ENCODE data around the gene CTXN3.
"Not testable (repeated sequence)": the region's sequence is repeated elsewhere in the genome, so short reads cannot be mapped to it uniquely, and the experiment has no call there.

Gene CTXN3

DNA sequence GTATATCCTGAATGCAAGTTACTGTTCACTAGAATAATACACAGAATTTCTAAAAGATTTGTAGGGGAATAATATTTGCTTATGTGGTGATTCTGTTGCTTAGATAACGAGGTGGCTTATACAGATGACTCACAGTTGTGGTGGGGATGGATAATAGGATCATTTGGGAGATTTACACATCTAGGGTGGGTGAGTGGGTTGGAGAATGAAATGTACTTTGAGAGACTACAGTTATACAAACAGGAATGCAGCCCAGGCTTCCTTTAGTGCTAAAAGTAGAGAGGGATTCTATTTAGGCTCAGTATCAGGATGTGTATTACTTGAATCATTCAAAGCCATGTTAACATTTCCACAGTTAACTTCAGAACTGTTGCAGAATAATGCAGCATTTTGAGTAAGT, 1.8 kb downstream of the CTXN3 start:
- no peak for DNase-seq (ENCODE audit: low read depth in 2 of 2)

DNA sequence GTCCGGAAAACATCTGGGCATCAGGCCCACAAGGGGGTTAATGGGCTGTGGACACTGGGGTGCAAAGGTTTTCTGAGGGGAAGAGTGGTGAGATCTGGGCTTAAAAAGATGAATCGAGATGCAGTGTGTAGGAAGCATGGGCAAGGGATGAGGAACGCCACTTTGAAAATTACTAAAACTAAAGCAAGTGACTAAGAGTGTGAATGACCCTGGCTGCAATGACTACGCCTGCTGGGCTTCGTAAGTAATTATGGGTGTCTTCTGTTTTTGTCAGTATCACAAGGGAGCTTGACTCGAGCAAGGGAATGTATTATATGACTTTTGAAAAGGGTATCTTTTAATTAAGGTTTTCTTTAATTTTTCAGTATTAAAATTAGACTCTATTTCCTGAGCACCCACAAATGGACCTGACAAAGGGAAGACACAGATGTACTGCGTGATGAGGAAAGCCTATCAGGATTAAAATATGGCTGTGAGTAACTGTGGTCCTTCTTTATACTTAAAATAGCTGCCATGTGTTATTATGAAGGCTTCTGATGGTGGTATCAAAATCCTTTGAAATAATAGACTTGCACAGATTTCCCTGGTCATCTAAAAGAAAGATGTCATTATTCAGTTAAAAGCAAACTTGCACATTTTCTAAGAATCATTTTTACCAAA, 4.2 kb downstream of the CTXN3 start:
- DNase-seq (ENCODE audit: low read depth in 2 of 2), result no peak

DNA sequence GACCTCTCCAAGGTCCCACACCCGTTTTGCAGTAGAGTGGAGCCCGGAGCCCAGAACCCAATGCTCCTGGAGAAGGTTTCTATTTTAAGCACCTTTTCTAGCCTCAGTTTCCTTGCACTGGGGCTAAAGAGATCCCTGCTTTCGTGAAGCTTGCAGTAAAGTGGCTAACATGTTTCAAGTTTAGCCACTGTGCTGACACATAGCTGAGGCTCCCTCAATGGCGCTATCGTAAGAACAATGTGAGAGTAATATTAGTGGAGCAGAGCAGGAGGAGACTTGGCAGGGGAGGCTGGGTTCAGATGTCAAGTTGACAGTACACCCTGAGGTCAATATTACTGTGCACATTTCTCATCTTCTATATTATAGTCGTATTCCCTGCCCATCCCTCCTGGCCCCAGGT, 7.9 kb downstream of the CTXN3 start:
- no peak for DNase-seq (ENCODE audit: low read depth in 2 of 2)

DNA sequence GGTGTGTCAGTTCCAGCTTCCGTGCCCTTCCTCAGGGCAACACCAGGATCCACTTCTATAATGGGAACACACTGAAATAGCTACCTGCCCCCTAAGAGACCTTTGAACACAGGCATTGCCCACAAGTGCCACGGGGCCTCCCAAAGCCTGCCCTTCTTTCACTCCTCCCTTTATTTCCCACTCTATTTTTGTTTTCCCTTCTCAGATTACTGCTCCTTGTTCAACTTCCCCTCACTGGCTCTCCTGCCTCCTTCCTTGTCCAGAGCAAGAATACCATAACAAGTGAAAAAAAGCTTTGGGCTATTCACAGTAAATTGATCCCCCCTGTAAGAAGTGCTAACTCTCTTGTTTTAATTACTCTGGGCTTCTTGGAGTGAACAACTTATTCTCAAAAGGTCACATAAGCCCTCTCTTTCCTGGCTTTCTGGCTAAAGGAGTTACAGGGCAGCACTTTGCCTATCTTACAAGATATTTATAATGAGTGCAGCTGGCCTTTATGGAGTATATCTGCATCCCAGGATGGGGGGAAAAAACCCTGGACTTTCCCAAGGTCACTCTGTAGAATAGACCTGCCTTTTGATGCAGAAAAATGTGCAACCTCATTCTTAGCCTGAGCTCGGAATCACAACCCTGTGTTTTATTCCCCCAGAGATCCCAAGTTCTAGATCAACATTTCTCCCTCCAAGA, 11.3 kb downstream of the CTXN3 start:
- no peak for DNase-seq (ENCODE audit: low read depth in 2 of 2)

DNA sequence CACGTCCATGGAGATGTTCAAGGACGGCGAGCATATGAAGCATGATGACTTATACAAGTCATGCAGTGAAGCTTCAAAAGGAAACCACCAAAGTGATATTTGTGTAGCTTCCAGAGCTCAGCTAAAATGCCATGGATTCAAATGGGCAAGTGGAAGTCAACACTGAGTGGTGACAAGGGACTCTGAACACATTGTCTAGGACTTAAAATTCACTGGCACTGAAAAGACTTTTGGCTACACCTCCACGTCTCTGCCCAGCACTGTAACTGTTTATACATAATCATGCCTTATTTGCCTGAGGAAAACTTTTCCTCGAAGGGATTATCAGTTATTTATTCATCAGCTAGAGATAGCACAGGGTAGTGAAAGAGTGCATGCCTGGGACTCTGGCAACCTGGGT, 15.2 kb downstream of the CTXN3 start:
- no peak for DNase-seq (ENCODE audit: low read depth in 2 of 2)

DNA sequence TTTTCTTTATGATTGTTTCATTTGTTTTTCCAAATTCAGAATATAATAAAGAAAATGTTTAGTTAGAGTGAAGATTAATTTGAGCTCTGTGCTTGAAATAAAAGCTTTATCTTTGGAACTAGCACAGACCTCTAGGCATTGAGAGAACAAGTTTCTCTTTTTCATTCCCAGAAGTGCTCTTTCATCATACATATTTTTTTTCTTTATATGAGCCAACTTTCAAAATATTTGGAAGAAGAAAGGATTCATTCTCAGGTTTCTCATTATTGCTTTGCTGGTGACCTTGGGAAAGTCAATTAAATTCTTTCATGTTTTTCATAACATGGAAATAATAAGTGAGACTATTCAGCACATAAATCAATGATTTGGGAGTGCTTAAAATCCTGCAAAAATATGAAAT, 16.8 kb downstream of the CTXN3 start:
- no peak for DNase-seq (ENCODE audit: low read depth in 2 of 2)

DNA sequence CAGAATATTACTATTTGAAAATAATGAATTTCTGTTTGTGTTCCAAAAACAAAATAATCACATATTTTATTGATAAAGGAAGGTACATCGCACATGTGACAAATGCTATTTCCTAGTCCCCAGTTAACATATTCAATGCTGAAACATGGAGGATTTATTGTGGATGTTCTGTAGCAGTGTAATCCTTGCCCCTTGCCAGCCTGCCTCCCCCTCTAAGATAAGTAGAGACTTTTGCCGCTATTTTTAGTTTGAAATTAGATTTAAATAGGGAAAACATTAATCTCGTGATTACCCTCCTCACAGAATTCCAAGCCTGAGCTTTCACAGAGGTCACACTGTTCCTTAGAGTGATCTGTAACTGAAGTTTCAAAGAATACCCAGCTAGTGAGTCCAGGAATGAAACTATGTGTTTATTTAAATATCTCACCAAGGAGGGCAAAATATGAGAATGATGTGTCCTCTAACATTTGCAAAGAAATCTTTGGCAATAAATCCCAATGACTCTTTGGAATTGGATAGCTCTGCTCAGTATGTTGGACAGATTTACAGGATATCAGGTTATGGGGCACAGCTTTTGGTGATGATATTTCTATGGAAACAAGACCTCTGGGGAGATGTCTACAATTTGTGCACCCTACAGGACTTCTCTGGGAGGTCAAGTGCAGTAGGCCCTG, 17.3 kb downstream of the CTXN3 start:
- no peak for DNase-seq (ENCODE audit: low read depth in 2 of 2)

DNA sequence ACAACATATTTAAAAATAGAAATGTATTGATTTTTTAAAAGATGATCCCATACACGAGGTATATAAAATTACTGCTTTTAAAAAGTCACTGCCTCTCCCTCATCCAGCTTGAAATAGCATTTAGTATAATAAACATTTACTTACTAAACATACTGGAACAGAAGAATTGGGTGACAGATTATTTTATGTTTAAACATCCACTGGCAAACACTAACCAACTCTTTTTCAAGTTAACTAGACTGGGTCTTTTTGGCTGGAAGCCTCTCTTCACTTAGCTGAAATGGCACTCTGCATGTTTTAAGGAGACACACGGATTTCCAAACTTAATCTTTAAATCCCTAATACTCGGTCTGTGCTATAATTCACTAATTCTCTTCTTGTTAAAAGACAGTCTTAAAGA, 19.0 kb downstream of the CTXN3 start:
- no peak for DNase-seq (ENCODE audit: low read depth in 2 of 2)

DNA sequence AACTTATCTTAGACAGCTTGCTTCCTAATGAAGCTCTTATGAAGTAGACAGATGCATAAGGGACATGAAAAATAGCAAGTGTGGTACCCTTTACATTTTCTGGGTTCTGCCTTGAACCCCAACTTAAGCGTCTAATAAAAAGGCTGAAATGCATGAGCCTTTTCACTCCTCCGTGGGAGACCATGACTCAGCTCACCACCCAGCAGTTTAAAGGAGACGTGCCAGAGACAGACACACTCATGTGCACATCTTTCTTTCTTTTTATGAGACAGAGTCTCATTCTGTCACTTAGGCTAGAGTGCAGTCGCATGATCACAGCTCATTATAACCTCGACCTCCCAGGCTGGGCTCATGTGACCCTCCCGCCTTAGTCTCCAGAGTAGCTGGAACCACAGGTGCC, 22.3 kb downstream of the CTXN3 start:
- DNase-seq (ENCODE audit: low read depth in 2 of 2), result no peak

DNA sequence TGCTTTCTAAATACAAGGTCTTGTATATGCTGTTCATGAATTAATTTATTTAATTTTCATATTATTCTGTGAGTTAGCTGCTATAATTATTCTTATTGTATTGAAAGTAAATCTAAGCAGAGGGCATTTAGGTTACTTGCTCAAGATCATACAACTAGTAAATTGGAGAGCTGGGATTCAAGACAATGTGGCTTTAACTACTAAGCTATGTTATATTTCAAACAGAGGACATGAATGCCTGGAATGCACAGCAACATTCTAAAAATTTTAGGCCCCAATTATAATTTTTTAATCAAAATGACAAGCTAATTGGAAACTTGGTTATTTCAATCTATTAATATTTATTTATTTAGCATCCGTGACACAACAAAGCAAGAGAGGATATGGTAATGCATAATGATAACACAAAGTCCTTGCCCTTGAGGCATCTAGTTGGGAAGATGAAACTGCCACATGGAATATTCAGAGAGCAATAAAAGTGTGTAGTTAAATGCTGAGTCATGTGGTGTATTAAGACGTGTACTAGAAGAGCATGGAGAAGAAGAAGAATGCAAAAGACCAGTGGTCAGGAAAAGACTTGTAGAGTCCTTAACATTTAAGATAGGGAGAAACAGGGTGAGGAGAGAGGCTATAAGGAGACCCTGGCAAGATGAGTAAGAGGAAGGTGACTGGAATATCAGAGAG, 24.4 kb downstream of the CTXN3 start:
- no peak for DNase-seq (ENCODE audit: low read depth in 2 of 2)

DNA sequence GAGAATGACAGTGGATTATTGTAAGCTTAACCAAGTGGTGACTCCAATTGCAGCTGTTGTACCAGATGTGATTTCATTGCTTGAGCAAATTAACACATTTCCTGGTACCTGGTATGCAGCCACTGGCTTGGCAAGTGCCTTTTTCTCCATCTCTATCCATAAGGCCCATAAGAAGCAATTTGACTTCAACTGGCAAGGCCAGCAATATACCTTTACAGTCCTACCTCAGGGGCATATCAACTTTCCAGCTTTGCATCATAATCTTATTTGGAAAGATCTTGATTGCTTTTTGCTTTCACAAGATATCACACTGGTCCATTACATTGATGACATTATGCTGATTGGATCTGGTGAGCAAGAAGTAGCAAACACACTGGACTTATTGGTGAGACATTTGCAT, 28.1 kb downstream of the CTXN3 start:
- DNase-seq (ENCODE audit: low read depth in 2 of 2), result not testable (repeated sequence)

DNA sequence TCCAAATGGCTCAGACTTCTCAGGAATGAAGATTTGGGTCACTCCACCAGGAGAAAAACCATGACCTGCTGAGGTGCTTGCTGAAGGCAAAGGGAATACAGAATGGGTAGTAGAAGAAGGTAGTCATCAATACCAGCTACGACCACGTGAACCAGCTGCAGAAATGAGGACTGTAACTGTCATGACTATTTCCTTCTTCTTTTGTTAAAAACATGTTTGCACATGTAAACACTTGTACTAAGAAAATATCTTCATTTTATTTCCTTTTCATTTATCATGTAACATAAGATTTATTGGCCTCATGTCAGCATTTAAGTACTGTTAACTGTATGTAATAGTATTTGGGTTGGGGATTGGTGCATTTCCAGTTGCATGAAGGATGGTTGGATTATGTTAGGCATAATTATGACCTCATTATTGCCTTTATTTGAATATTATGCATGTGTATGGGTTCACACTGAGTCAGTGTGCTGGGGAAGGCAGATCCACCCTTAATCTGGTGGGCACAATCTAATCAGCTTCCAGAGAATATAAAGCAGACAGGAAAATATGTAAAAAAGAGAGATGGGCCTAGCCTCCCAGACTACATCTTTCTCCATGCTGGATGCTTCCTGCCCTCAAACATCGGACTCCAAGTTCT, 30.9 kb downstream of the CTXN3 start:
- not testable (repeated sequence) for DNase-seq (ENCODE audit: low read depth in 2 of 2)

DNA sequence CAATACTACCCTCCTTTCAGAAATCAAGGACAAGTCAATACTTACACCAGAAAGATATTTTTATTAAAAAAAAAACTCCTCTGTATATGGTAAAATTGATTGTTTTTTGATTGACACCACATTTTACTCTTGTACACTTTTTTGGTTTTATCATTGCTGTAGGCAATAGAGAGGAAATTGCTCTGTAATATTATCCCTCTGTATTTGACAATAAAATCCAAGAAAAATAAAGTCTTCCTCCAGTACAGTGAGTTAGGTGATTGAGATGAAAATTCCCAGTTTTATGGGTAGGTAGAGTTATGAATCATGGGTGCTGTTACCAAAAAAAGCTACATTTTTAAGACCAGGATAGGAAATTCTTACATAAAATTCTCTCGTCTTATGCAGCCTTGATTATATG, 31.7 kb downstream of the CTXN3 start:
- no peak for DNase-seq (ENCODE audit: low read depth in 2 of 2)

DNA sequence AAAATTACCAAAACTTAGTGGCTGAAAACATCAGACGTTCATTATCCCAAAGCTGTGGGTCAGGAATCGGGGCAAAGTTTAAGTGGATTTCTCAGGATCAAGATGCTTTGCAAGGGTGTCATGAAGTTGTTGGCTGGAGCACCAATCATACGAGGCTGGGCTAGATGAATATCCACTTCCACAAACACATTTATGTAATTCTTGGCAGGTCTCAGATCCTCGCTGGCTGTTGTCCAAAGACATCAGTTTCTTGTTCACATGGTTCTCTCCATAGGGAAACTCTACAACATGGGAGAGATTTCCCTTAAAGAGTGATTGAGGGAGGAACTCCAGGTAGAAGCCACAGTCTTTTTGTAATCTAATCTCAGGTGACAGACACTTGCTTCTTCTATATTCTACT, 34.1 kb downstream of the CTXN3 start:
- DNase-seq (ENCODE audit: low read depth in 2 of 2), result no peak

DNA sequence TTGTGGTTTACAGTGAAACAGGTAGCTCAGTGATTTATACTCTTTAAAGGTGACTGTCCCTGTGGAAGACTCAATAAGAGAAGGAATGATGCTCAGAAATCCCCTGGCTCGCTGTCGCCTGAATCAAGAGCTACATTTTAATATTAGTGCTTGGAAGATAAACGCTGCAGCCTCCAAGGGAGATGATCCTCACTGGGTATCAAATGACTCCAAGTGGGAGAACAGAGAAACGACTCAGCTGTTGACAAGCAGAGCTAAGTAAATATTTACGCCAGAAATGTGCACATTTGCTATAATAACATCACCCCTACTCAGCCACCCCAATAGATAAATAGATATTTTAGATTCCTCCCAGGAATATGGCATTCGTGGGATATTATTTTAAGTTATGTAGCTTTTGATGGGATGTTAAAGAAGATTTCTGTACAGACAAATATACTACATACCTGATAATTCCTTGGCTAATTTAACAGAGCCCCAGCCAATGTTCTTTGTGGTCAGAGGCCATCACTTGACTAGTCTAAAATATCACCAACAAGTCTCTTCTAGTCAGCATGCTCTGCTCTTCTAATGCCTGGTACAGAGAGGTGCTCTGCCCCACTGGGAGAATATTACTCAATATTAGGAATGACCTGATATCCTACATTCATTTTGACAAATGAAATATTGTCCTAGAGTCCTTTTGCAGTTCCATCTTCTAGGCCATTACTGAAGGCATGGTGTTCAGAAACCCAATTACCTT, 36.0 kb downstream of the CTXN3 start:
- DNase-seq (ENCODE audit: low read depth in 2 of 2), result no peak

DNA sequence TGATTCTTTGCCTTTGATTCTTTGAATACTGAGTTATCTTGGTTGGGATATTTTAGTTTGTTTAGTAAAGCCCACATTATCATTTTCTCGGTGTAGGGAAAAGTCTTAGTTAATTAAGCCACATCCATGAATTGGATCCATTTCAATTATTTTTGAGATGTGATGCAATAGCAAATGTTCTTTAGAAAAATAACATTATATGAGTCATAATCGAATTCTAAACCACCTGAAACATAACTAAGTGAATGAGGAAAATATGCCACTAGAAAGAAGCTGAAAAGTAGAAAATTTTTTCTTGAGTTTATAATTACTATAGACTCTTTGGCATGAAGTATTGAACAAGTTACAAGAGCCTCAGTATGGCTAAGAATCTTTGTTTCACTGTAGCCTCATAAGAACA, 36.8 kb downstream of the CTXN3 start:
- DNase-seq (ENCODE audit: low read depth in 2 of 2), result no peak

DNA sequence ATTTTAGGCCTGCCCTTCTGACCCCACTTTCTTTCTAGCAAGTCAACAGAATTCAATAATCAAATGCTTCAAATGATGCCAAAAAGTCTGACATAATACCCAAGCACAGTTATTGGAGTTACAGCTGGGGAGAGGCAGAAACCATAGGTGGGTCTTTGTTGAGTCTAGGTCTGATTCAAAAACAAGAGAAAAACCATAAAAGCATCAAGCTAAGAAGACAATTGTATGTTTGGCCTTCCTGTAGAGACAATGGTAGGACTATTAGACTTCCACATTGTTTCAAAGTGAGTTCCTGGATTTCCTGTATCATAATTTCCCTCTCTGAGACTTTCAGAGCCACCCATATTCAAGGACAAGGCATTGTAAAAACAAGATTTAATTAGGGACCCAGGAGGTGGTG, 37.5 kb downstream of the CTXN3 start:
- DNase-seq (ENCODE audit: low read depth in 2 of 2), result no peak

DNA sequence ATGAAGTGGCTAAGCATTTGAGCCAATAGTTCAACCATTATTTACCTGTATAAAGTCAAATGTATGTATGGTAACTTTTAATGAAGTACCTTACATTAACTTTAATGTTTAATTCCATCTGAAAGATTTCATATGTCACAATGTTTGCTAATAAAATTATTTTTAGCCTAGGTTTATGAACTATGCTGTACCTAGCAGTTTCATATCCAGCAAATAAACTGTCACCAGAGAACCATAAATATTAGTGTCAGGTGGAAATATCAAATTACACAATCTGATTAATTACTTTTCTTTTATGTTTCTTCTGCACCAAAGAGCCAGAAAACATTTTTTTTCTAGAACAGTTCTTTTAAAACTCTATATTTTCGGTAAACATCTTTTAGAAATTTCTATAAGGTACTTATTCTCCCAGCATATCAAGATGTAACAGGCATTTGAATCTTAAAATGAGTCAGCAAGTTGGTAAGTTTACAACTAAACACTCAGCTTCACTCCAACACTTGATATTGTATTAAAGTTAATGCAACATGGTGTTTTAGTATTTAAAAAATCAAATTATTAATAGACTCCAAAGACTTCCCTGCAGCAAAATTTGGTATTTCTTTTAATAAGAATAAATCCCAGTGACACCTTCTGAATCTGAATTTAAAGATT, 45.8 kb downstream of the CTXN3 start:
- no peak for DNase-seq (ENCODE audit: low read depth in 2 of 2)

DNA sequence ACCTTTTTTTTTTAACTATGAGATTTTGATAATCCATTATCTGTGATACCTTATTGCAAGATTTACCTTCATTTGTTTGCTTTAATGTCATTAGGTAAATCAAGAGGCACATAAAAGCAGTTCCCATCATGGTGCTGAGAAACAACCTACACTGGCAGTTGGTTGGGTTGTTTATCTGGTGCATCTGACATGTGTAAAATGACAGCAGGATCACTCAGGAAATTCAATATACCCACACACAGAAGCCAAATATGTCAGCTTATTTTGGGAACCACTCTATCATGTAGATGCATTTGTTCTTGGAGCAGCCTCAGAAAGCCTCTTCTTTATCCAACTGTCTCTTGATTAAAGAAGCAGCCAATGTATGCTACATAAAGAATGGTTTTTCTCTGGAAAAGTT, 46.5 kb downstream of the CTXN3 start:
- DNase-seq (ENCODE audit: low read depth in 2 of 2), result no peak

DNA sequence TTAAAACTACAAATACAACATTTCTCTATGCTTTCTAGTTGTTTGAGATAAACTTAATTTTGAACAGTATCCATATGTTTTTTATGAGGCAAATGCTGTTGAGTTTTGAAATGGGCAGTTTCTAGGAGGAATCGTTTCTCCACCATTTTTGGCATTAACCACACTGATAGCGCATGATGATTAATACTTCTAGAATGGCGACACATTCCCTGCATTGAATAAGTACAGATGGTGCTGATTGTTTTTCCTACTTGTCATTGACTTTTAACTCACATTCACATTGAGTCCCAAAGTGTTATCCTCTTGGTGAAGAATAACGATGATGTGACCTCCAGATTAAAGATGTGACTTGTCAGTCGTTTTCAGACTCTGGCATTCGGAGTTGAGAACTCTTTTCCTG, 47.8 kb downstream of the CTXN3 start:
- no peak for DNase-seq (ENCODE audit: low read depth in 2 of 2)

All from stimulated activated CD8-positive, alpha-beta memory T cell treated with anti-CD3 and anti-CD28 coated beads, Interleukin-15, amount 100 ng/mL, for 4 hours (primary cell).